ENCODE data around the gene EFNB3. TPM values are rescaled to one million over a fixed set of nuclear protein-coding genes. Genes with fewer than 3 reads are reported as not detected.
A peak's percentile ranks its signal among the peaks of the same experiment; 100 is the strongest.

EFNB3 gene
- polyA plus RNA-seq, 1 experiment: 5.3 TPM

DNA sequence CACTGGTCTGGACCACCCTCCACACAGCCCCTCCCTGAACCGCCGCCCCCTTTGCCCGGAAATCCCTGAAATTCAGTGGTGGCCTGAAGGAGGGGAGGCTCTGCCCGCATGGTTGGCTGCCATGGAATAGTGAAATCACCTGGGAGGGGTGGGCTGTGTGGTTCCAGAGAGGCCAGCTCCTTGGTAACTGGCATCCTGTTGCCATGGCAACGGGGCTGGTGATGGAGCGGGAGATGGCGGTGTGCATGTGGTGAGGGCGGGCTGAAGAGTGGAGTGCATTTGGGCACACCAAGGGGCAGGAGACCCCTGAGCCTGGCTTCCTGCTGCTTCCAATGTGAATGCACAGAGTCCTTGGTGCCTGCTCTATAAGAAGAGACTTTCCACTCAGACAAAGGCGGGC, 2.4 kb downstream of the EFNB3 start:
- no peak for DNase-seq (ENCODE audit: low read depth)
- Histone ChIP-seq H3K4me3 (ENCODE audit: low read depth, low read length) (no peak overlapping the region), H3K36me3 (ENCODE audit: control insufficient read depth, insufficient read depth, low read length) (peaks cover 2% of the 10 kb centered on the region; the same call in 1 of the 2 replicates), H3K27me3 (ENCODE audit: control insufficient read depth, insufficient read depth, low read length) (peaks cover 23% of the 10 kb centered on the region)
- POLR2A ChIA-PET: no interaction called here
- TF ChIP-seq CTCF (IDR thresholded peaks at IDR 0.05; ENCODE audit: insufficient read depth, low read depth, low read length): no peak
- CTCF ChIA-PET: no interaction called here

DNA sequence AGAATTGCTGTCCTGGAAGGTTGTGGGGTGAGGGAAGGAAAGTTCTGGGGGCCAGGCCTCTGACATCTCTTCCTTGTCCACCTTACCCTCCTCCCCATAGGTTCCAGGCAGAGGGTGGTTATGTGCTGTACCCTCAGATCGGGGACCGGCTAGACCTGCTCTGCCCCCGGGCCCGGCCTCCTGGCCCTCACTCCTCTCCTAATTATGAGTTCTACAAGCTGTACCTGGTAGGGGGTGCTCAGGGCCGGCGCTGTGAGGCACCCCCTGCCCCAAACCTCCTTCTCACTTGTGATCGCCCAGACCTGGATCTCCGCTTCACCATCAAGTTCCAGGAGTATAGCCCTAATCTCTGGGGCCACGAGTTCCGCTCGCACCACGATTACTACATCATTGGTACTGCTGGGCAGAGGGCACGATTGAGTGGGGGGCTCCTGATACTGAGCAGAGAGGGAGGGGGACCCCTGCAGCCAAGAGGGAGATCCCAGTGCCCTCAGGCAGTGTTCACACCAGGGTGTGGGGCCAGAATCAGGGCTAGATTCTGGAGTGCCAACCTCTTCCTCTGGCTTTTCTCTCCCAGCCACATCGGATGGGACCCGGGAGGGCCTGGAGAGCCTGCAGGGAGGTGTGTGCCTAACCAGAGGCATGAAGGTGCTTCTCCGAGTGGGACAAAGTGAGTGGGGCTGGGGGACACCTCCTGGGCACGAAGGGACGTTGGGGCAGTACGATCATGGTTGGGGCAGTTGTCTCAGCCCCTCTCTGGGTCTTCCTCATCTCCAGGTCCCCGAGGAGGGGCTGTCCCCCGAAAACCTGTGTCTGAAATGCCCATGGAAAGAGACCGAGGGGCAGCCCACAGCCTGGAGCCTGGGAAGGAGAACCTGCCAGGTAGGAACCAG, 3.1 kb downstream of the EFNB3 start:
- DNase-seq (ENCODE audit: low read depth): no peak
- TF ChIP-seq CTCF (IDR thresholded peaks at IDR 0.05; ENCODE audit: insufficient read depth, low read depth, low read length): no peak
- no peak overlapping the region for H3K4me3 ChIP-seq (ENCODE audit: low read depth, low read length)
- H3K27me3 ChIP-seq (ENCODE audit: control insufficient read depth, insufficient read depth, low read length): peaks cover 26% of the 10 kb centered on the region
- POLR2A ChIA-PET: no interaction called here
- CTCF ChIA-PET: no interaction called here
- peaks cover under 1% of the 10 kb centered on the region; the same call in 1 of the 2 replicates for H3K36me3 ChIP-seq (ENCODE audit: control insufficient read depth, insufficient read depth, low read length)

DNA sequence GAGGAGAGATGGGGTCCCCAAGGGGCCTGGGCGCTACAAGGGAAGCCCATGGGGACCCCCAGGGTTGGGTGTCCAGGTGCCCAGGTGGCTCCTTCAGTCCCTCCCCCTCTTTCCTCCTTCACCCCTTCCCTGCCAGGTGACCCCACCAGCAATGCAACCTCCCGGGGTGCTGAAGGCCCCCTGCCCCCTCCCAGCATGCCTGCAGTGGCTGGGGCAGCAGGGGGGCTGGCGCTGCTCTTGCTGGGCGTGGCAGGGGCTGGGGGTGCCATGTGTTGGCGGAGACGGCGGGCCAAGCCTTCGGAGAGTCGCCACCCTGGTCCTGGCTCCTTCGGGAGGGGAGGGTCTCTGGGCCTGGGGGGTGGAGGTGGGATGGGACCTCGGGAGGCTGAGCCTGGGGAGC, 4.0 kb downstream of the EFNB3 start:
- DNase-seq (ENCODE audit: low read depth): no peak
- TF ChIP-seq CTCF (IDR thresholded peaks at IDR 0.05; ENCODE audit: insufficient read depth, low read depth, low read length): no peak
- CTCF ChIA-PET: interaction anchor here (0.5 to 0.6 kb wide), 2 partner anchors 245 to 663 kb away, joined by 3 read pairs; no protein-coding TSS in a partner anchor
- POLR2A ChIA-PET: no interaction called here
- Histone ChIP-seq H3K27me3 (ENCODE audit: control insufficient read depth, insufficient read depth, low read length) (peaks cover 30% of the 10 kb centered on the region), H3K4me3 (ENCODE audit: low read depth, low read length) (no peak overlapping the region), H3K36me3 (ENCODE audit: control insufficient read depth, insufficient read depth, low read length) (no peaks in the 10 kb centered on the region)

- H3K36me3 ChIP-seq (ENCODE audit: control insufficient read depth, insufficient read depth, low read length): no peaks in the 10 kb centered on the region
- H3K27me3 ChIP-seq (ENCODE audit: control insufficient read depth, insufficient read depth, low read length): peaks cover 25% of the 10 kb centered on the region
- no peak overlapping the region for H3K4me3 ChIP-seq (ENCODE audit: low read depth, low read length)
- POLR2A ChIA-PET: no interaction called here
- no peak for DNase-seq (ENCODE audit: low read depth)
- TF ChIP-seq CTCF (IDR thresholded peaks at IDR 0.05; ENCODE audit: insufficient read depth, low read depth, low read length): no peak
- CTCF ChIA-PET: interaction anchor here (0.7 to 1.2 kb wide), 3 partner anchors 23 to 957 kb away, joined by 3 to 5 read pairs (median 3); partner anchors contain the start of gene TP53
Observed at GRCh38 chr17:7710301-7710700, 5.3 kb downstream of the EFNB3 start.

DNA sequence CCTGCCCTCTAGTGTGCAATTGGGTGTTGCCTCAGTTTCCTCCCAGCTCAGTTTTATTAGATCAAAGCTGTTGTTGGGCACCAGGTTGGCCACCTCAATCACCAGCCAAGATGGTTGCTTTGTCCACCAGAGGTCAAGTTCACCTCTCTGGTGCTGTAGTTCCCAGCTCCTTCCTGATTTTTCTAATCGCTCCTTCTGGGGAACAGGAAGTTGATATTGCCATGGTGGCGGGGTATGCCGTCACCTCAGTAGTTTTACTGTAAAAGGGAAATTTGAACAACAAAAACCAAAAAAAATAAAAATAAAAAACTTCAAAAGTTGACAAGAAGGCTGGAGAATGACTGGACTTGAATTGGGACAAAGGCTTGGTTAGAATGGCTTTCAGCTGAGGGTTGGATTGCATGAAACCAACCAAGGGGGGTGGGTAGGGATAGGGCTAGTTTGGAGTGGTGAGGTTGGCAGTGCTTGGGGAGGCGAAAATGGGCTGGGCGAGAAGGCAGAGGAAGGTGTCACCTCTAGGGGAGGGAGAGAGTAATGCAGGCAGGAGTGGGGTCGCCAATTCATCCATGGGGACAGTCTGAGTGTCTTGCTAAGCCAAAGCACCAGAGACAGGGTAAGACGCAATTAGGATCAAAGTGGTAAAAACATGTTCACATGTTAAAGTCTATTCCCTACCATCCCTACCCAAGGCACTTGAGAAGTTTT, 6.2 kb downstream of the EFNB3 start:
- H3K36me3 ChIP-seq (ENCODE audit: control insufficient read depth, insufficient read depth, low read length): no peaks in the 10 kb centered on the region
- H3K4me3 ChIP-seq (ENCODE audit: low read depth, low read length): no peak overlapping the region
- ChIA-PET CTCF (interaction anchor here (1.1 kb wide), 1 partner anchor 79 kb away, joined by 3 read pairs; no protein-coding TSS in a partner anchor), POLR2A (no interaction called here)
- TF ChIP-seq CTCF (IDR thresholded peaks at IDR 0.05; ENCODE audit: insufficient read depth, low read depth, low read length): 0 out of 2 replicates have a peak, but pooled peaks have one; percentile 13
- peaks cover 18% of the 10 kb centered on the region for H3K27me3 ChIP-seq (ENCODE audit: control insufficient read depth, insufficient read depth, low read length)
- no peak for DNase-seq (ENCODE audit: low read depth)
